ENCODE measurements around the gene MYO1E.

GRCh38 chr15:59152694-59153450 lies 219.8 kb downstream of the MYO1E start:
- TF ChIP-seq CTCF (conservative IDR thresholded peaks at IDR 0.05; ENCODE audit: low read depth, low read length) (no peak), CEBPB (IDR thresholded peaks at IDR 0.05; ENCODE audit: low read depth, low read length) (no peak), USF2 (IDR thresholded peaks at IDR 0.05; ENCODE audit: low read depth, low read length) (no peak), POLR2A (IDR thresholded peaks at IDR 0.05; ENCODE audit: low read depth, low read length) (no peak), MAZ (IDR thresholded peaks at IDR 0.05; ENCODE audit: borderline replicate concordance, low read depth, low read length) (no peak)

All from IMR-90 (cell line).